ENCODE results near the gene TRAF1. TPM values are rescaled to one million over a fixed set of nuclear protein-coding genes. Genes with fewer than 3 reads are reported as not detected.

TRAF1 gene
- total RNA-seq, 1 donor from 2014 or later, result 16.7 TPM

- H3K4me3 ChIP-seq, result no peak overlapping the region
- TF ChIP-seq CTCF (IDR thresholded peaks at IDR 0.05), result no peak
- intact Hi-C loops (cut with DNase I), result no loop called here
- H3K4me1 ChIP-seq, result peaks cover 10 to 36% of the 10 kb centered on the region in 2 donors
- no peaks in the 10 kb centered on the region for H3K36me3 ChIP-seq
- no peaks in the 10 kb centered on the region for H3K27me3 ChIP-seq
- H3K9me3 ChIP-seq, result no peaks in the 10 kb centered on the region
- DNase-seq (ENCODE audit: low spot score in 2 of 2), result no peak
- H3K27ac ChIP-seq, result peak overlapping the region; percentile 82 to 84
Observed at GRCh38 chr9:120951960-120952618, 25.5 kb upstream of the TRAF1 start.

- H3K4me1 ChIP-seq, result peaks cover 10 to 36% of the 10 kb centered on the region in 2 donors
- H3K36me3 ChIP-seq, result no peaks in the 10 kb centered on the region
- H3K4me3 ChIP-seq, result no peak overlapping the region
- intact Hi-C loops (cut with DNase I), result no loop called here
- no peaks in the 10 kb centered on the region for H3K27me3 ChIP-seq
- H3K27ac ChIP-seq, result peak overlapping the region; percentile 82 to 84
- DNase-seq (ENCODE audit: low spot score in 2 of 2), result peak in 1 of 2 donors; percentile 67
- no peaks in the 10 kb centered on the region for H3K9me3 ChIP-seq
- no peak for TF ChIP-seq CTCF (IDR thresholded peaks at IDR 0.05)
Observed at GRCh38 chr9:120950421-120951388, 24.1 kb upstream of the TRAF1 start.

GRCh38 chr9:120949290-120949689, 22.7 kb upstream of the TRAF1 start:
- peak overlapping the region; percentile 82 to 84 for H3K27ac ChIP-seq
- peaks cover 10 to 36% of the 10 kb centered on the region in 2 donors for H3K4me1 ChIP-seq
- intact Hi-C loops (cut with DNase I), result loop anchor here (2.0 kb wide), 1 partner anchor 14 kb away; no protein-coding TSS in a partner anchor

GRCh38 chr9:120948824-120949223, 22.2 kb upstream of the TRAF1 start:
- no peak for TF ChIP-seq CTCF (IDR thresholded peaks at IDR 0.05)
- H3K9me3 ChIP-seq, result no peaks in the 10 kb centered on the region
- peak overlapping the region; percentile 82 to 84 for H3K27ac ChIP-seq
- H3K27me3 ChIP-seq, result no peaks in the 10 kb centered on the region
- DNase-seq (ENCODE audit: low spot score in 2 of 2), result peak in 1 of 2 donors; percentile 65
- H3K36me3 ChIP-seq, result no peaks in the 10 kb centered on the region
- H3K4me3 ChIP-seq, result no peak overlapping the region
- peaks cover 10 to 36% of the 10 kb centered on the region in 2 donors for H3K4me1 ChIP-seq
- intact Hi-C loops (cut with DNase I), result loop anchor here (2.0 kb wide), 1 partner anchor 14 kb away; no protein-coding TSS in a partner anchor

More at GRCh38 chr9:120949290-120949689, 22.7 kb upstream of the TRAF1 start:
- DNase-seq (ENCODE audit: low spot score in 2 of 2), result peak in 1 of 2 donors; percentile 82
- Histone ChIP-seq H3K4me3 (no peak overlapping the region), H3K27me3 (no peaks in the 10 kb centered on the region), H3K9me3 (no peaks in the 10 kb centered on the region), H3K36me3 (no peaks in the 10 kb centered on the region)
- TF ChIP-seq CTCF (IDR thresholded peaks at IDR 0.05), result no peak

- H3K4me1 ChIP-seq, result peaks cover 20 to 47% of the 10 kb centered on the region in 2 donors
- intact Hi-C loops (cut with DNase I), result no loop called here
- H3K27me3 ChIP-seq, result no peaks in the 10 kb centered on the region
- DNase-seq (ENCODE audit: low spot score in 2 of 2), result no peak
- H3K9me3 ChIP-seq, result no peaks in the 10 kb centered on the region
- H3K27ac ChIP-seq, result peak overlapping the region; percentile 82 to 84
- H3K4me3 ChIP-seq, result no peak overlapping the region
- TF ChIP-seq CTCF (IDR thresholded peaks at IDR 0.05), result no peak
- H3K36me3 ChIP-seq, result no peaks in the 10 kb centered on the region
Observed at GRCh38 chr9:120947222-120947621, 20.6 kb upstream of the TRAF1 start.

Data from ascending aorta (tissue), 2 donors.